K562 (cell line): ENCODE data around the gene AANAT. TPM values are rescaled to one million over a fixed set of nuclear protein-coding genes. Genes with fewer than 3 reads are reported as not detected.

ENCODE experiments used
- ATAC-seq: fragments of 200-7000 bp; cut with Tn5 transposase; 3 replicates; pipeline ENCODE4 v1.9.1; 2020; ENCODE audit warnings: moderate library complexity
- BruUV-seq: library from RNA; stranded (reverse); fragments of 400-500 nt; replicated peaks from 2 replicates; lab custom pipeline; 2021; lab: Mats Ljungman, UMichigan
- CTCF ChIA-PET: fragments of 300-600 bp; formaldehyde crosslinking; extraction: SDS; loops from one replicate; lab custom pipeline; 2021; ENCODE audit warnings: low intra/inter-chr PET ratio; lab: Yijun Ruan, JAX
- POLR2A ChIA-PET: fragments of 300-600, 350-650 bp; sonication (Branson Sonifier 250); formaldehyde crosslinking; extraction: SDS; loops from one replicate; lab custom pipeline; 2021; ENCODE audit warnings: antibody characterized with exemption, inconsistent platforms; lab: Yijun Ruan, JAX
- DNase-seq, 4 experiments: peaks; one replicate each; pipeline versions ENCODE4 v3.0.0 to v3.0.0-alpha.2; 2011 to 2018; ENCODE audit warnings: low spot score in 3 of 4, mixed read lengths in 3 of 4; ENCODE audit errors: extremely low read depth in 1 of 4
- FAIRE-seq: peaks from 2 replicates; lab custom pipeline; 2011; peaks lifted over from hg19 to GRCh38; lab: Jason Lieb, UNC
- H2AFZ ChIP-seq: 2 replicates; pipeline ENCODE4 v1.6.0; 2011; ENCODE audit warnings: low read depth, low read length, control low read depth, inconsistent platforms
- H3K27ac ChIP-seq: fragments of 200-600 bp; 3 replicates; pipeline ENCODE4 v1.8.0; 2011; ENCODE audit warnings: low read depth, mild to moderate bottlenecking, control low read depth, inconsistent platforms, low read length, moderate library complexity, mixed read lengths; ENCODE audit errors: extremely low read depth
- H3K27me3 ChIP-seq, 2 experiments: fragments of 300-600 bp in 1 of 2; 2 replicates in 1 of 2; 3 replicates in 1 of 2; pipeline versions ENCODE4 v1.6.0 to v1.8.0; 2011; ENCODE audit warnings: inconsistent platforms in 2 of 2, low read length in 2 of 2, mild to moderate bottlenecking in 1 of 2, mixed read lengths in 1 of 2, moderate library complexity in 1 of 2; ENCODE audit not compliant: control insufficient read depth in 2 of 2, insufficient read depth in 2 of 2
- H3K36me3 ChIP-seq: fragments of 300-600 bp; 3 replicates; pipeline ENCODE4 v1.8.0; 2011; ENCODE audit warnings: mild to moderate bottlenecking, low read length, inconsistent platforms; ENCODE audit not compliant: control insufficient read depth, insufficient read depth
- H3K4me1 ChIP-seq, 2 experiments: fragments of 200-600 bp in 1 of 2; replicated peaks in 1 of 2; 2 replicates in 1 of 2; 3 replicates in 1 of 2; pipeline versions ENCODE4 v1.5.1 to v1.8.0; 2011; ENCODE audit warnings: inconsistent platforms in 2 of 2, low read length in 2 of 2, mild to moderate bottlenecking in 1 of 2, mixed read lengths in 1 of 2, moderate library complexity in 1 of 2; ENCODE audit not compliant: control insufficient read depth in 2 of 2, insufficient read depth in 2 of 2
- H3K4me2 ChIP-seq: 2 replicates; pipeline ENCODE4 v1.6.1; 2011; ENCODE audit warnings: low read length, control low read depth, inconsistent platforms, mixed read lengths; ENCODE audit not compliant: insufficient read depth
- H3K4me3 ChIP-seq: fragments of 200-600 bp; sonication (generic), shearing (Covaris generic); 2 replicates; pipeline ENCODE4 v1.5.1; 2016; ENCODE audit warnings: control low read depth, inconsistent platforms
- H3K79me2 ChIP-seq: fragments of 200-600 bp; 3 replicates; pipeline ENCODE4 v1.8.0; 2011; ENCODE audit warnings: low read length, inconsistent platforms; ENCODE audit not compliant: control insufficient read depth, insufficient read depth
- H3K9ac ChIP-seq, 2 experiments: 2 replicates each; pipeline versions ENCODE4 v1.6.0 to v1.6.1; 2011; ENCODE audit warnings: low read depth in 2 of 2, low read length in 2 of 2, control low read depth in 1 of 2, inconsistent platforms in 1 of 2, mild to moderate bottlenecking in 1 of 2, mixed read lengths in 1 of 2; ENCODE audit not compliant: insufficient read depth in 1 of 2
- H3K9me1 ChIP-seq: one replicate; pipeline ENCODE4 v1.6.0; 2011; ENCODE audit warnings: inconsistent platforms, mild to moderate bottlenecking, low read length, moderate library complexity; ENCODE audit not compliant: control insufficient read depth, insufficient read depth
- H3K9me3 ChIP-seq: replicated peaks from 2 replicates; pipeline ENCODE4 v1.5.1; 2011; ENCODE audit warnings: low read depth, low read length, inconsistent platforms; ENCODE audit not compliant: control insufficient read depth, insufficient read depth
- H4K20me1 ChIP-seq: replicated peaks from 2 replicates; pipeline ENCODE4 v1.6.1; 2011; ENCODE audit warnings: low read length, inconsistent platforms, mixed read lengths; ENCODE audit not compliant: control insufficient read depth, insufficient read depth
- ADNP ChIP-seq: fragments of 200-800 bp; sonication (Bioruptor generic); IDR thresholded peaks from 2 replicates; pipeline ENCODE4 v1.6.1; 2016; ENCODE audit warnings: missing genetic modification characterization, missing compliant biosample characterization
- C11orf30 ChIP-seq: fragments of 450-650 bp; IDR thresholded peaks from 2 replicates; pipeline ENCODE4 v1.6.1; 2016; ENCODE audit warnings: low read depth, mild to moderate bottlenecking
- CEBPB ChIP-seq: fragments of 450-650 bp; IDR thresholded peaks from 2 replicates; pipeline ENCODE4 v1.6.1; 2016; ENCODE audit warnings: missing genetic modification characterization, missing compliant biosample characterization
- EHMT2 ChIP-seq: fragments of 450-650 bp; IDR thresholded peaks from 2 replicates; pipeline ENCODE4 v1.6.1; 2018; ENCODE audit warnings: antibody characterized with exemption
- ELF1 ChIP-seq: fragments of 200-800 bp; sonication (Bioruptor generic); IDR thresholded peaks from 2 replicates; pipeline ENCODE4 v1.6.1; 2016; ENCODE audit warnings: missing genetic modification characterization, missing compliant biosample characterization
- ILK ChIP-seq: fragments of 450-650 bp; IDR thresholded peaks from 2 replicates; pipeline ENCODE4 v1.6.1; 2016; ENCODE audit warnings: missing genetic modification characterization, low read depth, mild to moderate bottlenecking, missing compliant biosample characterization, moderate library complexity, borderline replicate concordance
- KLF10 ChIP-seq: fragments of 250-450 bp; sonication (Bioruptor Pico); IDR thresholded peaks from 2 replicates; pipeline ENCODE4 v1.6.1; 2021; ENCODE audit warnings: matching md5 sums
- NCOA1 ChIP-seq: fragments of 450-650 bp; IDR thresholded peaks from 2 replicates; pipeline ENCODE4 v1.6.1; 2016; ENCODE audit warnings: low read depth
- SRSF7 ChIP-seq: fragments of 200-400 bp; formaldehyde crosslinking; optimal IDR thresholded peaks from 2 replicates; pipeline ENCODE3; 2017; ENCODE audit warnings: mild to moderate bottlenecking, low read depth, low read length
- STAG1 ChIP-seq: sonication (generic); formaldehyde crosslinking; IDR thresholded peaks from 2 replicates; pipeline ENCODE4 v1.5.0; 2020; ENCODE audit warnings: missing genetic modification reagents, borderline replicate concordance
- ZEB2 ChIP-seq: fragments of 450-650 bp; IDR thresholded peaks from 2 replicates; pipeline ENCODE4 v1.6.1; 2016
- ZNF165 ChIP-seq: fragments of 250-450 bp; sonication (Bioruptor Pico); IDR thresholded peaks from 2 replicates; pipeline ENCODE4 v1.4.0; 2020; ENCODE audit warnings: borderline replicate concordance
- ZNF253 ChIP-seq: fragments of 250-450 bp; sonication (Bioruptor Pico); conservative IDR thresholded peaks from 2 replicates; pipeline ENCODE4 v1.6.1; 2021; ENCODE audit warnings: mild to moderate bottlenecking
- ZNF347 ChIP-seq: fragments of 450-650 bp; formaldehyde crosslinking; IDR thresholded peaks from 2 replicates; pipeline ENCODE4 v1.4.0; 2020; ENCODE audit warnings: low read depth, mild to moderate bottlenecking, moderate library complexity
- ZNF384 ChIP-seq: IDR thresholded peaks from 2 replicates; pipeline ENCODE4 v1.6.1; 2012; ENCODE audit warnings: low read depth, low read length, improper control_type of control experiment
- WGBS: fragments of 100-300 bp; shearing (Covaris generic); methylation state at CpG from one replicate; pipeline ENCODE4 v1.1.6; 2016; ENCODE audit warnings: low coverage, mixed read lengths; ENCODE audit not compliant: insufficient coverage; ENCODE audit errors: missing lambda C conversion rate; 5-methylcytosine and 5-hydroxymethylcytosine counted together
- in situ Hi-C: fragments of 300-500 bp; cut with MboI; formaldehyde crosslinking; loops from 4 replicates; pipeline ENCODE4 v1.15.0; 2018; ENCODE audit warnings: inconsistent platforms, mixed read lengths
- intact Hi-C: fragments of 100-400 bp; cut with micrococcal nuclease; formaldehyde crosslinking; loops from 2 replicates; pipeline ENCODE4 v1.14.2; 2022
- polyA plus RNA-seq, 8 experiments: library from polyadenylated mRNA; depleted of rRNA in 4 of 8; stranded (reverse) in 5 of 8; unstranded in 3 of 8; fragments of >200 nt; fragmentation: Nextera tagmentation in 2 of 8; fragmentation: Illumina TruSeq in 1 of 8; extraction: Ambion mirVana in 2 of 8; extraction: Trizol in 1 of 8; gene quantifications; 2 replicates each; pipeline versions ENCODE4 v1.2.1 to v1.2.3, GENCODE V29; 2011 to 2014; ENCODE audit warnings: inconsistent platforms in 1 of 8, missing spikeins in 1 of 8
- total RNA-seq, 7 experiments: library from RNA; depleted of rRNA in 6 of 7; stranded (reverse); fragments of >200 nt in 6 of 7; fragmentation: Illumina TruSeq in 2 of 7; extraction: Trizol in 2 of 7; gene quantifications; 2 replicates each; pipeline versions ENCODE4 v1.2.1 to v1.2.3, GENCODE V29; 2011 to 2021; ENCODE audit warnings: low replicate concordance in 1 of 7

AANAT gene
- total and polyA plus RNA-seq, 9 of the 15 experiments (the other 6 are each of a cell fraction or from before 2014, with no cell fraction given) = not detected

- TF ChIP-seq ZNF384 (no peak), ZEB2 (no peak), ZNF347 (CRISPR knock-in tag) (no peak), CEBPB (tag) (no peak), ILK (tag) (no peak), ADNP (tag) (no peak), ELF1 (tag) (no peak), ZNF253 (no peak), SRSF7 (no peak), STAG1 (CRISPR knock-in tag) (no peak), NCOA1 (no peak), KLF10 (no peak), EHMT2 (no peak), ZNF165 (no peak), C11orf30 (no peak)
- in situ Hi-C loops = no loop called here
- Histone ChIP-seq H3K4me2 (no peak overlapping the region), H3K9me3 (no peaks in the 10 kb centered on the region), H3K4me1 (no peaks in the 10 kb centered on the region; a peak in 2 of 5 replicates), H2AFZ (no peak overlapping the region), H3K9ac (no peak overlapping the region), H3K79me2 (peaks cover 50% of the 10 kb centered on the region), H3K27me3 (no peaks in the 10 kb centered on the region), H3K4me3 (no peak overlapping the region), H3K9me1 (no peaks in the 10 kb centered on the region), H4K20me1 (peaks cover 16% of the 10 kb centered on the region), H3K27ac (no peak overlapping the region), H3K36me3 (no peaks in the 10 kb centered on the region; the same call in 2 of the 3 replicates)
- 86% methylated on average over 1 of the region's 1 CpG for WGBS
- intact Hi-C loops = no loop called here
- no peak for FAIRE-seq
- no peak for ATAC-seq
- no peak for DNase-seq
- BruUV-seq = no TSS peak
- CTCF ChIA-PET = no interaction called here
- POLR2A ChIA-PET = interaction anchor here (0.6 to 1.6 kb wide), 4 partner anchors 9 to 198 kb away, joined by 3 to 4 read pairs (median 4); no protein-coding TSS in a partner anchor
Observed at GRCh38 chr17:76428511-76428910, 38.9 kb upstream of the AANAT start.
